Measurements from ENCODE around the gene OR8G5. TPM values are rescaled to one million over a fixed set of nuclear protein-coding genes. Genes with fewer than 3 reads are reported as not detected.
"Not testable (repeated sequence)": the region's sequence is repeated elsewhere in the genome, so short reads cannot be mapped to it uniquely, and the experiment has no call there.

The OR8G5 gene
- polyA plus RNA-seq, 1 experiment = not detected

DNA sequence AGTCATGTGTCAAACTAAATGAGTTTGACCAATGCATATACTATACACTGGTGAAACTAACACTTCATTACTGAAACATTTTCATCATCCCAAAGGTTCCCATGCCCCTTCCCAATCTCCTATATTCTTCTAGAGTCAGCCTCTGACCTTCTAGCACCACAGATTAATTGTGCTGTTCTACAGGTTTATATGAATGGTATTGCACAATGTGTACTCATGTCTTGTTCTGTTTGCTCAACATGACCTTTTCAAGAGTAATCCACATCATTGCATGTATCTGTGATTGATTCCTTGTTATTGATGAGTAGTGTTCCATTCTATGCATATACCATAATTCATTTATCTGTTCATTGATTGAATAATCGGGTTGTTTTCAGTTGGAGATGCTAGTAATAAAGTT, 22.8 kb upstream of the OR8G5 start:
- no peak for DNase-seq (ENCODE audit: low read depth, low spot score)
- no peaks in the 10 kb centered on the region for H3K27me3 ChIP-seq (ENCODE audit: control insufficient read depth, insufficient read depth, low read length)
- POLR2A ChIA-PET = no interaction called here
- H3K9me3 ChIP-seq (ENCODE audit: control insufficient read depth, insufficient read depth, low read length) = no peaks in the 10 kb centered on the region
- CTCF ChIA-PET = no interaction called here
- no peak overlapping the region for H3K27ac ChIP-seq (ENCODE audit: low read depth, low read length)
- no peak overlapping the region for H3K4me3 ChIP-seq (ENCODE audit: low read depth, low read length)
- TF ChIP-seq, protein P1, sequence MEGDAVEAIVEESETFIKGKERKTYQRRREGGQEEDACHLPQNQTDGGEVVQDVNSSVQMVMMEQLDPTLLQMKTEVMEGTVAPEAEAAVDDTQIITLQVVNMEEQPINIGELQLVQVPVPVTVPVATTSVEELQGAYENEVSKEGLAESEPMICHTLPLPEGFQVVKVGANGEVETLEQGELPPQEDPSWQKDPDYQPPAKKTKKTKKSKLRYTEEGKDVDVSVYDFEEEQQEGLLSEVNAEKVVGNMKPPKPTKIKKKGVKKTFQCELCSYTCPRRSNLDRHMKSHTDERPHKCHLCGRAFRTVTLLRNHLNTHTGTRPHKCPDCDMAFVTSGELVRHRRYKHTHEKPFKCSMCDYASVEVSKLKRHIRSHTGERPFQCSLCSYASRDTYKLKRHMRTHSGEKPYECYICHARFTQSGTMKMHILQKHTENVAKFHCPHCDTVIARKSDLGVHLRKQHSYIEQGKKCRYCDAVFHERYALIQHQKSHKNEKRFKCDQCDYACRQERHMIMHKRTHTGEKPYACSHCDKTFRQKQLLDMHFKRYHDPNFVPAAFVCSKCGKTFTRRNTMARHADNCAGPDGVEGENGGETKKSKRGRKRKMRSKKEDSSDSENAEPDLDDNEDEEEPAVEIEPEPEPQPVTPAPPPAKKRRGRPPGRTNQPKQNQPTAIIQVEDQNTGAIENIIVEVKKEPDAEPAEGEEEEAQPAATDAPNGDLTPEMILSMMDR (IDR thresholded peaks at IDR 0.05; ENCODE audit: low read depth, low read length) = no peak

DNA sequence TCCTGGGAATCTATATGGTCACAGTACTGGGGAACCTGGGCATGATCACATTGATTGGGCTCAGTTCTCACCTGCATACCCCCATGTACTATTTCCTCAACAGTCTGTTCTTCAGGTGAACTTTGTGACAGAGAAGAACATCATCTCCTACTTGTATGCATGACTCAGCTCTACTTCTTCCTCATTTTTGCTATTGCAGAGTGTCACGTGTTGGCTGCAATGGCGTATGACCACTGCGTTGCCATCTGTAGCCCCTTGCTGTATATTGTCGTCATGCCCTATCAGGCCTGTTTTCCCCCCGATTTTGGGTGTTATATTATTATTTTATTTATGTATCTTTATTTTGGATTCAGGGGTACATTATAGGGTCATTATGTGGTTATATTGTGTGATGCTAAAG, 17.7 kb upstream of the OR8G5 start:
- Histone ChIP-seq H3K9me3 (ENCODE audit: control insufficient read depth, insufficient read depth, low read length) (no peaks in the 10 kb centered on the region), H3K27ac (ENCODE audit: low read depth, low read length) (no peak overlapping the region), H3K4me3 (ENCODE audit: low read depth, low read length) (no peak overlapping the region), H3K27me3 (ENCODE audit: control insufficient read depth, insufficient read depth, low read length) (no peaks in the 10 kb centered on the region)
- TF ChIP-seq, protein P1 (IDR thresholded peaks at IDR 0.05; ENCODE audit: low read depth, low read length) = no peak
- ChIA-PET POLR2A (no interaction called here), CTCF (no interaction called here)
- DNase-seq (ENCODE audit: low read depth, low spot score) = no peak

DNA sequence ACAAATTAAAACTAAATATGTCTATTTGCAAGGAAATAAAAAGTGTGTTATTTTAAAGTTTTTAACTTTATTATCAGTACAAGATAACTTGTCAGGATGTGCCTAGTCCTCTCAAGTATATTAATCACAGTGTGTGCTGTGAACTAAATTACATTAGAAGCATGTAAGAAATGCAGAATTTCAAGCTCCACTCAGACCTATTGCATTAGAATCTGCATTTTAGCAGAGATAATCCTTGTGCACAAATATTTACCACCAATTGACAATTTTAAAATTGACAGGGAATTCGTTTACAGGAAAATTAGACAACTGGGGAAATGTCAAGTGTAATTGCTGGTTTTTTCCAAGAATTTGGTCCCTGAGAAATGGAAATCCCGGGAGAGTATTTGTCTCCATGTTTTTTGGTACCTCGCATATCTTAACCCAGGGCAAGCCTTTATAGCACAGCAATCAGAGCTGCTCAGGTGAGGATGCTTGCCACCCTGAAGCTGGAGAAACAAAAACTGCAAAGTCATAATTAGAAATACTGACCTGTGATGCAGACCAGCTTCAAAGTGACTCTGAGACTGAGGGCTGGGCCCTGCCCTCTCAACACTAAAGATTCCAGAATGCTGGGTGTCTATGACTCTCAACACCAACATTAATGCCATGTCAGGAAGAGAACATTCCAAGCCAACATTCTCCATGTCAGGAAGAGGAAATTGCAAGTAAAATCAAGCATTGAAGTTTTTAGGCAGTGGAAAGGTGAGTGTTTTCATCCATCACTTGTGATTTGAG, 15.4 kb upstream of the OR8G5 start, which contains the start of gene OR8G1:
Gene OR8G1 (plus strand): TSS at position 475 of the 777 bp plus-strand sequence. CDS start 8,581 bp downstream, outside the sequence.
- no peaks in the 10 kb centered on the region for H3K9me3 ChIP-seq (ENCODE audit: control insufficient read depth, insufficient read depth, low read length)
- H3K27ac ChIP-seq (ENCODE audit: low read depth, low read length) = no peak within 1 kb of the TSS
- ChIA-PET POLR2A (no interaction called here), CTCF (no interaction called here)
- no peak for DNase-seq (ENCODE audit: low read depth, low spot score)
- TF ChIP-seq, protein P1 (IDR thresholded peaks at IDR 0.05; ENCODE audit: low read depth, low read length) = no peak
- no peak within 1 kb of the TSS for H3K4me3 ChIP-seq (ENCODE audit: low read depth, low read length)
- no peaks in the 10 kb centered on the region for H3K27me3 ChIP-seq (ENCODE audit: control insufficient read depth, insufficient read depth, low read length)

DNA sequence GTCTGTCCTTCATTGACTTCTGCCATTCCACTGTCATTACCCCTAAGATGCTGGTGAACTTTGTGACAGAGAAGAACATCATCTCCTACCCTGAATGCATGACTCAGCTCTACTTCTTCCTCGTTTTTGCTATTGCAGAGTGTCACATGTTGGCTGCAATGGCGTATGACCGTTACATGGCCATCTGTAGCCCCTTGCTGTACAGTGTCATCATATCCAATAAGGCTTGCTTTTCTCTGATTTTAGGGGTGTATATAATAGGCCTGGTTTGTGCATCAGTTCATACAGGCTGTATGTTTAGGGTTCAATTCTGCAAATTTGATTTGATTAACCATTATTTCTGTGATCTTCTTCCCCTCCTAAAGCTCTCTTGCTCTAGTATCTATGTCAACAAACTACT, 6.3 kb upstream of the OR8G5 start:
- H3K27me3 ChIP-seq (ENCODE audit: control insufficient read depth, insufficient read depth, low read length); CTCF ChIA-PET; POLR2A ChIA-PET; DNase-seq (ENCODE audit: low read depth, low spot score); H3K27ac ChIP-seq (ENCODE audit: low read depth, low read length); H3K9me3 ChIP-seq (ENCODE audit: control insufficient read depth, insufficient read depth, low read length); H3K4me3 ChIP-seq (ENCODE audit: low read depth, low read length): not testable (repeated sequence)

DNA sequence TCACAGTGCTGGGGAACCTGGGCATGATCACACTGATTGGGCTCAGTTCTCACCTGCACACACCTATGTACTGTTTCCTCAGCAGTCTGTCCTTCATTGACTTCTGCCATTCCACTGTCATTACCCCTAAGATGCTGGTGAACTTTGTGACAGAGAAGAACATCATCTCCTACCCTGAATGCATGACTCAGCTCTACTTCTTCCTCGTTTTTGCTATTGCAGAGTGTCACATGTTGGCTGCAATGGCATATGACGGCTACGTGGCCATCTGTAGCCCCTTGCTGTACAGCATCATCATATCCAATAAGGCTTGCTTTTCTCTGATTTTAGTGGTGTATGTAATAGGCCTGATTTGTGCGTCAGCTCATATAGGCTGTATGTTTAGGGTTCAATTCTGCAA, 8.9 kb downstream of the OR8G5 start:
- POLR2A ChIA-PET; H3K4me3 ChIP-seq (ENCODE audit: low read depth, low read length); H3K27ac ChIP-seq (ENCODE audit: low read depth, low read length); H3K9me3 ChIP-seq (ENCODE audit: control insufficient read depth, insufficient read depth, low read length); DNase-seq (ENCODE audit: low read depth, low spot score); H3K27me3 ChIP-seq (ENCODE audit: control insufficient read depth, insufficient read depth, low read length): not testable (repeated sequence)
- CTCF ChIA-PET = interaction anchor here (0.6 kb wide), 1 partner anchor 33 kb away, joined by 5 read pairs; no protein-coding TSS in a partner anchor

DNA sequence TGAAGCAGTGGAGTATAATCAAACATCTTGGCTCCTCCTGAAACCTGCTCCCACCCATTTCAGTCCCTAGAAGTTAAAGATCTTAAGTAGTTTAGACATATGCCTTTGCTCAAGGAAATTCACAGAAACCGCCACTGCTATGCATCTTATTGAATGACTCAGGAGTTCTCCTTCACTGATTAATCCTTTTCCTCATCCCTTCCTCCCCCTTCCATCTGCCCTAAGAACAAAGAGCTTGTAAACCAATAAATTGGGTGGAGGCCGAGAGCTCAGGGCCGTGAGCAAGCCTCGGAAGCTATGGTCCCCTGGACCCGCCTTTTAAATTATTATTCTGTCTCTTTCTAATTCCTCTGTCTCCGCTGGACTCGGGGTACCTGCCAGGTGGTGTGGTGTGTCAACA, 14.7 kb downstream of the OR8G5 start:
- H3K27me3 ChIP-seq (ENCODE audit: control insufficient read depth, insufficient read depth, low read length); POLR2A ChIA-PET; DNase-seq (ENCODE audit: low read depth, low spot score); H3K4me3 ChIP-seq (ENCODE audit: low read depth, low read length); H3K27ac ChIP-seq (ENCODE audit: low read depth, low read length); H3K9me3 ChIP-seq (ENCODE audit: control insufficient read depth, insufficient read depth, low read length); CTCF ChIA-PET: not testable (repeated sequence)
